Activated T-helper 9 cell treated with anti-CD3 and anti-CD28 coated beads, Interleukin-2, amount 50 U/mL, for 16 hours (primary cell): ENCODE measurements around the gene SUV39H1.
"Not testable (repeated sequence)": the region's sequence is repeated elsewhere in the genome, so short reads cannot be mapped to it uniquely, and the experiment has no call there.

Experiments
- DNase-seq: peaks from one replicate; pipeline ENCODE4 v3.0.0-alpha.2; 2020; ENCODE audit warnings: low read depth

Gene SUV39H1

GRCh38 chrX:48688531-48689150 lies 7.9 kb upstream of the SUV39H1 start:
- DNase-seq, result no peak

- DNase-seq, result no peak
Measured at GRCh38 chrX:48689208-48689920, 7.2 kb upstream of the SUV39H1 start.

GRCh38 chrX:48691746-48692145 lies 4.8 kb upstream of the SUV39H1 start:
- not testable (repeated sequence) for DNase-seq

- no peak for DNase-seq
Measured at GRCh38 chrX:48694776-48695533, 1.6 kb upstream of the SUV39H1 start.

- DNase-seq, result no peak
Measured at GRCh38 chrX:48695534-48695896, 1.0 kb upstream of the SUV39H1 start.

GRCh38 chrX:48695925-48696300 lies 621 bp upstream of the SUV39H1 start:
- no peak for DNase-seq

GRCh38 chrX:48696909-48697727 lies 584 bp downstream of the SUV39H1 start:
- no peak for DNase-seq

- no peak for DNase-seq
Measured at GRCh38 chrX:48698306-48698705, 1.8 kb downstream of the SUV39H1 start.

- no peak for DNase-seq
Measured at GRCh38 chrX:48700246-48700645, 3.7 kb downstream of the SUV39H1 start.

- DNase-seq, result no peak
Measured at GRCh38 chrX:48700951-48701653, 4.6 kb downstream of the SUV39H1 start.

GRCh38 chrX:48702032-48702431 lies 5.5 kb downstream of the SUV39H1 start:
- no peak for DNase-seq

GRCh38 chrX:48702716-48703115 lies 6.2 kb downstream of the SUV39H1 start:
- DNase-seq, result no peak

GRCh38 chrX:48703228-48703627 lies 6.7 kb downstream of the SUV39H1 start:
- DNase-seq, result no peak

GRCh38 chrX:48703642-48704481 lies 7.3 kb downstream of the SUV39H1 start:
- no peak for DNase-seq

- no peak for DNase-seq
Measured at GRCh38 chrX:48705871-48706270, 9.3 kb downstream of the SUV39H1 start.

GRCh38 chrX:48709522-48710112 lies 13.1 kb downstream of the SUV39H1 start:
- no peak for DNase-seq

- no peak for DNase-seq
Measured at GRCh38 chrX:48711162-48711928, 14.8 kb downstream of the SUV39H1 start.

GRCh38 chrX:48711929-48712505 lies 15.5 kb downstream of the SUV39H1 start:
- no peak for DNase-seq

- DNase-seq, result no peak
Measured at GRCh38 chrX:48713847-48714246, 17.3 kb downstream of the SUV39H1 start.
